Measurements from ENCODE around the gene HKDC1.

GRCh38 chr10:69213591-69214311 lies 6.4 kb upstream of the HKDC1 start:
- TF ChIP-seq CTCF (IDR thresholded peaks at IDR 0.05) (no peak), POLR2A (IDR thresholded peaks at IDR 0.05) (no peak)

Data from heart left ventricle (tissue), 13 donors.